GM12892 (cell line): ENCODE results near the gene OXCT1.
"Not testable (repeated sequence)": the region's sequence is repeated elsewhere in the genome, so short reads cannot be mapped to it uniquely, and the experiment has no call there.

ENCODE experiments used
- DNase-seq: peaks from one replicate; pipeline ENCODE4 v3.0.0; 2011; ENCODE audit not compliant: insufficient read length
- FAIRE-seq: peaks from 2 replicates; lab custom pipeline; 2011; peaks lifted over from hg19 to GRCh38; lab: Jason Lieb, UNC
- POLR2A ChIP-seq: IDR thresholded peaks from 2 replicates; pipeline ENCODE4 v1.6.1; 2011; ENCODE audit warnings: low read depth, low read length, control low read depth
- POLR2AphosphoS5 ChIP-seq: IDR thresholded peaks from 2 replicates; pipeline ENCODE4 v1.6.1; 2011; ENCODE audit warnings: low read depth, low read length, control low read depth
- TAF1 ChIP-seq: IDR thresholded peaks from 2 replicates; pipeline ENCODE4 v1.6.1; 2011; ENCODE audit warnings: low read depth, mild to moderate bottlenecking, control low read depth, low read length, borderline replicate concordance

Gene OXCT1

GRCh38 chr5:41763574-41763973 lies 106.7 kb downstream of the OXCT1 start:
- TF ChIP-seq TAF1 (no peak), POLR2A (no peak)
- no peak for FAIRE-seq
- DNase-seq: no peak

DNA sequence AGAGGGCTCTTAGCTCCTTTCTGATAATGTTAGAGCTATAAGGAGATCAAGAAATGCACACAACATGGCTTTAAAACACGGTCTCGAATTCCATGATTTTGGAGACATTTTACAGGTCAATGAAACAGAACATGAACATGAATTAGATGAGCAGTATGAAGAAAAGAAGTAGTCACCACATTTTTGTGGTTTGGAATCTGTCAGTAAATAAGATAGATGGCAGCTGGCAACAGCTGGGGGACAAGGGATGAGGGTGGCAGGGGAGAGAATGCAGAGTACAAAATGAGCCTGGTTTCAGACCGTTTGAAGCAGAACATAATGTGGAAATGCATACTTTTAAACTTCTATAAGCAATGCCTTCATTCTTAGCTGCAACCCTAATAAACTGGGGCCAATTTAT lies 107.1 kb downstream of the OXCT1 start:
- DNase-seq (no peak), FAIRE-seq (peak; percentile 33)
- TF ChIP-seq TAF1 (no peak), POLR2AphosphoS5 (no peak)

- no peak for DNase-seq
- TF ChIP-seq POLR2A: no peak
- FAIRE-seq: no peak
Measured at GRCh38 chr5:41762426-41762825, 107.8 kb downstream of the OXCT1 start.

- TF ChIP-seq POLR2AphosphoS5: no peak
- no peak for TF ChIP-seq POLR2A
- no peak for TF ChIP-seq TAF1
- no peak for FAIRE-seq
- DNase-seq: no peak
Measured at GRCh38 chr5:41761663-41762062, 108.6 kb downstream of the OXCT1 start.

GRCh38 chr5:41755705-41756104 lies 114.5 kb downstream of the OXCT1 start:
- FAIRE-seq (no peak), DNase-seq (no peak)
- no peak for TF ChIP-seq TAF1
- TF ChIP-seq POLR2A: no peak
- no peak for TF ChIP-seq POLR2AphosphoS5

DNA sequence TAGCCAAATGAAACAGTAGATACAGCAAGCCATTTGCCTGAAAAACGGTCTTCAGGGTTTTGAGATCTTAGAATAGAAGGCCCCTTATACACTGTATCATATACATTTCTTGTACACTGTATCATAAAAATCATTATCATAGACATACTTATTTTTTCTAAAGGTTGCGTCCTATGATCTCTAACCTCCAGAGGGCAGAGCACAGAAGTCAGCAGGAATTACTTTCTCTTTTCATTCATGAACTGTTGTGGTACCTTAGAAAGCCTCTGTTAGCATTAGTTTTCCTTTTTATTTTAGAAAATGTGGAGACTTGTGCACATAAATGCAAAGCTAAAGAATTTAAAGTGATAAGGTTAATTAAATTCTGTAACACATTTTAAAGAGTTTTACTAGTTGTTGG lies 115.4 kb downstream of the OXCT1 start:
- no peak for FAIRE-seq
- TF ChIP-seq TAF1 (no peak), POLR2A (no peak), POLR2AphosphoS5 (no peak)
- no peak for DNase-seq

DNA sequence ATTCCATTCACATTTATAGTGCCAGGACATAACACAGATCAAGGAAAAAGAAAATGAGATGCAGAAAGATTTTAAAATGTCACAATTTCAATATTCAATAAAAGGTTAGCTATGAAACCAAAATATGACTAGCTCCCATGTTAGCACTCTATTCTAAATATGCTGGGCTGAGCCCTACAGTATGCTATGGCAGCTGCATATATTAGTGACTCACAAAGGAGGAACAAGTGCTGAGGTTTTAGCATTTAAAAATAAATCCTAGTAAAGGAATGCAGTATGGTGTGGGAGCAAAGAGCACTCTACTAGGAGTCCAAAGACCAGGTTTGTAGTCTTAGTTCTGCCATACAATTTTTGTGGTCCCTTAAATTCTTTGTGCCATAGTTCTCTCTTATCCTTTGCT lies 118.4 kb downstream of the OXCT1 start:
- TF ChIP-seq POLR2A (no peak), TAF1 (no peak), POLR2AphosphoS5 (no peak)
- FAIRE-seq: no peak
- DNase-seq: no peak

DNA sequence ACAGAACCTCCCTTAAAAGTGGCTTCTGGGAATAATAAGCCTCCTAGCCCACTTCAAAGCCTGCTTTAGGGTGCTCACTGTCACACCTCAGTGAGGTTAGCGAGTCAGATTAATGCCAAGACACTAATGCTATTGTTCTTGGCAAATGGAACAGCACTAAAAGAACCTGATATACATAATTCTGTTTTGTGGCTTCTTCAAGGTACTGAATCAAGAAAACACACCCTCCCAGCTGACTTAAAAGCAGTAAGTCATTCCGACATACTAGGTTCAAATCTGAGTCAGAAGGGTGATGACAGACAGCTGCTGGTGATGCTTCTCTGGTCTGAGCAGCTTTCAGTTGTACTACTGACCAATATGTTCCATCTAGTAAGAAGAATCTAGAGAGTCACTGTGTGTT lies 121.6 kb downstream of the OXCT1 start:
- no peak for DNase-seq
- TF ChIP-seq TAF1: no peak
- TF ChIP-seq POLR2AphosphoS5: no peak
- no peak for TF ChIP-seq POLR2A
- peak; percentile 50 for FAIRE-seq

DNA sequence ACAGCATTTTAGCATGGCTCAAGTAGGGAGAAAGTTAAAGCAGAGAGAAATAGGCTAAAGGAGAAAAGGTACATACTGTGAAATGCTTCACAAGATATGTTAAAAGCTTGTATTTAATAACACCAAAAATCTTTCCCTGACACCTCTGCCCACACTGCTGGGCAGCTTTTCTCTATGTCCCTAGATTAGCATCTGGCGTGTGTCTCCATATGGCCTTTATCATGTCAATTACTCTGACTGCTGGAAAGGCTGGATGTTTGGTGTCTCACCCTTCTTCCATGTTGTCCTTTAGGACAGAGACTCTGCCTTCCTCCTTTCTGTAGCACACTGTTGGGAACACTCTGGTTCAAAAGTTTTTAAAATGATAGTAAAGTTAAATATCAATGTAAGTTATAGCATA lies 122.5 kb downstream of the OXCT1 start:
- DNase-seq (no peak), FAIRE-seq (no peak)
- TF ChIP-seq TAF1: no peak
- TF ChIP-seq POLR2AphosphoS5: no peak
- no peak for TF ChIP-seq POLR2A

DNA sequence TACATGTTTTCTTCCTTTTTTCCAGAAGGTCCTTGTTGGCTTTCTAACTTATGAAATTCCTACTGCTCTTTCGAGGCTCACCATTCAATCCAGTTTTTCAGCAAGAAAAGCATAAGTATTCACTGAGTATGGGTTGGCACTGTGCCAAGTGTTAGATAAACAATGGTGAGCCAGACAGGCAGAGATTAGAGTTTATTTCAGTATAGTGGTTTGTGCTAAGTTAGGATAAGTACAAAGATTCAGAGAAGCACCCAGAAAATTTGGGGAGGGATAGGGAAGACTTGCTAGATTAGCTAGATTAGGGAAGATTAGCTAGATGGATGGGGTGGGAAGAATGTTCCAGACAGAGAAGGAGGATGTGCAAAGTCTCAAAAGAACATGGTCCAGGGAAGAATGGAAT lies 122.9 kb downstream of the OXCT1 start:
- DNase-seq (no peak), FAIRE-seq (no peak)
- no peak for TF ChIP-seq POLR2AphosphoS5
- no peak for TF ChIP-seq POLR2A
- TF ChIP-seq TAF1: no peak

GRCh38 chr5:41742608-41743007 lies 127.6 kb downstream of the OXCT1 start:
- not testable (repeated sequence) for DNase-seq, FAIRE-seq

GRCh38 chr5:41738710-41739354 lies 131.4 kb downstream of the OXCT1 start:
- FAIRE-seq (no peak), DNase-seq (no peak)

DNA sequence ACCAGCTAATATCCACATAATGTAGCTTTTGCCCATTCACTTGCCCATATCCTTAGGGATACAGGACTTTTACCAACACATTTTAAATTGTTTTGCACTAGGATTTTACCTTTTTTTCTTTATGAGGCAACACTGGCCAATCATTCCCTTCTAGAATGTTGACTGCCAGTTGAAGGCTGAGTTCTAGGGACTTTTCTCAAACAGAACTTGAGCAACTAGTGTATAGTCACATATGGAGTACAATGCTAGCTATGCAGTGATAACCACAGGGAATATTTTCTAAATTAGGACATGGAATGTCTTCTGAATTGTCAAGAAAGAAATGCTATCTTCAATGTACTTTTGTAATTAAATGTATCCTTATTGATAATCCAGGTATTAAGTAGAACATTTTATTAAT lies 133.6 kb downstream of the OXCT1 start:
- DNase-seq: no peak
- no peak for TF ChIP-seq TAF1
- no peak for TF ChIP-seq POLR2A
- no peak for FAIRE-seq

More at GRCh38 chr5:41738710-41739354, 131.4 kb downstream of the OXCT1 start:
- no peak for TF ChIP-seq POLR2A
- no peak for TF ChIP-seq POLR2AphosphoS5
- no peak for TF ChIP-seq TAF1
